GM18526 (cell line): ENCODE results near the gene TM4SF20.

Source experiments
- POLR2A ChIP-seq: IDR thresholded peaks from 3 replicates; pipeline ENCODE4 v1.6.1; 2011; ENCODE audit not compliant: insufficient read length; ENCODE audit errors: extremely low read depth

The TM4SF20 gene

DNA sequence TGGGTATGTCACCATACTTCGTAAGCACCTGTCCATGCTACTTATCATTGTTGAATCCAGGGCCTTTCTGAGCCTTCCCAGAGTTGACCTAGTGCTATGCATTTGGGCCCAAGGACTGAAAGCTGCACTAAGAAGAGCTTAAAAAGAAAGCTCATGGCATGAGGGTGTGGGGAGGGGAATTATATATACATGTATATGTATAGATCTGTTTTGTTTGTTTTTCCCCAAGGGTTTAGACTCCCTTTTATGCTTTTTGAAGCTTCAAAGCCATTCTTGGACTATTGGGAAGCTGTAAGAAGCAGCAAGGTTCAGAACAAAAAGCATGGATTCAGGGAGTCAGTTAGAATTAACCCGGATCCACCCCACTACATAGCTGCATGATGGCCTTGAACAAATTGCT, 30.8 kb downstream of the TM4SF20 start:
- TF ChIP-seq POLR2A: no peak

DNA sequence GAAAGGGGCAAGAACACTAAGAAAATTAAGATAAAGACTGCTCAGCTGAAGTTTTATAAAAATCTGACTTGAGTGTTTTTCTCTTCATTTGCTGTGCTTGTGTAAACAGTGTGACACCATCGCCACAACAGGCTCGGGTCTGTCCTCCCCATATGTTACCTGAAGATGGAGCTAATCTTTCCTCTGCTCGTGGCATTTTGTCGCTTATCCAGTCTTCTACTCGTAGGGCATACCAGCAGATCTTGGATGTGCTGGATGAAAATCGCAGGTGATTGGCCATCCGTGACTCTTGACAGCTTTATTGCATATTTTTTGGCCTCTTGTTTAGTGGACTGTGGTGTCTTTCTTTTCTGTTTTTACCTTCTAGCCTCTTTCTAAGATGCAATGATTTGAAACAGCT, 32.0 kb downstream of the TM4SF20 start:
- TF ChIP-seq POLR2A: no peak

DNA sequence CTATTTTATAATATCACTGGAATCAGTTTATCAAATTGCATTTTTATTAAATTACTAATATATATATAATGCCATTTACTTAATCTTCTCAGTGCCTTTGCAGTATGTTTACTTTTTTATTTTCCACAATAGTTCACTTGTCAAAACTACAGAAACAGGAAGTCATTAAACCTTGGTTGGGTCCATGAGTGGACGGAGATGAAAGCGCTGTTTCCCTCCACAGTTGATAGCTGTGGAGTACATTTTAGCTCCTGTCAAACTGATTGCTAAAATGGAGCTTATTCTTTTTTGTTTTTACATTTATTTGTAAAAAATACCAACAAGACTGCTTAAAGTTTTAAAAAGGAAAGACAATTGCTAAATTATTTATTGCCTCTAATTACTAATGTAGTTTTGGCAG, 34.9 kb downstream of the TM4SF20 start:
- TF ChIP-seq POLR2A: no peak

DNA sequence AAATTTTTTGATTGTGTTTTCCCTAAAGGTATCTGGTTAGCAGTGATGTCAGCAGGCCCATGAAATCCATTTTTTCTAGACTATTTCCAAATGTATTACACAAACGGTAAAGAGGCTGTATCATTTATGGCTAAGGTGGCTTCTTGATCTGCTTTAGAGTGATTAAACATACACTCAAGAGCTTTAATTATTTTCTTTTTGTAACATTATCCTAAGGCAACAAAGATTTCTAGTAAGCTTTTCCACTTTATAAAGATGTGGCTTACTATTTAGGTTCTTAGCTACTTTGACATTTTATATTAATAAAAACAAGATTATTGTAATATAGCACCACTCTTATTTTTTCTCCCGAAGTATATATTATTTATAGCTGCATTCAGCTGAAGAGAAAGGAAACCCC, 37.6 kb downstream of the TM4SF20 start:
- no peak for TF ChIP-seq POLR2A

DNA sequence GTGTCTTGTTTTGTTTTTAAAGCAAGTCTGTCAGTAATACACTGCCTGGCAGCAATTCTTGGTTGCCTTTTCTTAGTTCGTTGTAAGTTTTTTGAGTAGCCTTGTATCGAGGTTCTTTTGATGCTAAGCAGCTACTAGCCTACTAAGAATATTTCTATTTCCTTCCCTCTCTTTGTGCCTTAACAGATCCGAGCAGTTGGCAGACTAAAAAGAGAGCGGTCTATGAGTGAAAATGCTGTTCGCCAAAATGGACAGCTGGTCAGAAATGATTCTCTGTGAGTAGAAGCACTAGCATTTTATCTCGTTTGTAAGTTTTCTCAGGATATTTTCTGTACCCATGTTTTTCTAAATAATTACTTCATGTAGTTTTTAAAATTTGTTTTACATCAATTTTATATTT, 39.0 kb downstream of the TM4SF20 start:
- no peak for TF ChIP-seq POLR2A

DNA sequence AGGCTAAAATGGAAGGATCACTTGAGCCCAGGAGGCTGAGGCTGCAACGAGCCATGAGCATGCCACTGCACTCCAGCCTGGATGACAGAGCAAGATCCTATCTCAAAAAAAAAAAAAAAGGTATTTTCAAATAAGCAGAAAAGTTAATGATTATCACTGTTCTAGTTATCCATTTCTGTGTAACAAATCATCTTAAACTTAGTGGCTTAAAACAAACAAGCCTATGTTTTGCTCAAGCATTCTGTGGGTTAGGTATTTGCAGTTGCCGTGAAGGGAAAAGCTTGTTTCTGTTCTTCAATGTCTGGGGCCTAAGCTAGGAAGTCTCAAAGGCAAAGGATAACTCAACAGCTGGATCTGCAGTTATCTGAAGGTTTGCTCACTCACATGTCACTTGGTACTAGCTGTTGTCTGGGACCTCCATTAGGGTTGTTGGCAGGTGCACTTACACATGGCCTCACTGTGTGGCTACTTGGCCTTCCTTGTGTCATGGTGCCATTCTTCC, 40.0 kb downstream of the TM4SF20 start:
- TF ChIP-seq POLR2A: no peak

DNA sequence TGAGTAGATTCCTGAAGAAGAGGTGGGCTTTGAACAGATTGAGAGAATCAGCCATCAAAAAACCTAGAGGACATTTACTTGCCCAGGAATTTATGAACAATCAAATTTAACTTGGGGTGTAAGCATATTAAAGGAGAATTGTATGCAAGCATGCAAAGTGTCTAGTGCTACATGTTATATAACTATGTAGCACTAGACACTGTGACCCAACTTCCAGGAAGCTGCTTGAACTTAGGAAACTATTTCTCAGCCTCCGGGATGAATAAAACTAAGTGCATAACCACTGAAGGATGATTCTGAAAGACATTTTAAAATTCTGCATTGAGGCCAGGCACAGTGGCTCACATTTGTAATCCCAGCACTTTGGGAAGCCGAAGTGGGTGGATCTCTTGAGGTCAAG, 41.7 kb downstream of the TM4SF20 start:
- no peak for TF ChIP-seq POLR2A

DNA sequence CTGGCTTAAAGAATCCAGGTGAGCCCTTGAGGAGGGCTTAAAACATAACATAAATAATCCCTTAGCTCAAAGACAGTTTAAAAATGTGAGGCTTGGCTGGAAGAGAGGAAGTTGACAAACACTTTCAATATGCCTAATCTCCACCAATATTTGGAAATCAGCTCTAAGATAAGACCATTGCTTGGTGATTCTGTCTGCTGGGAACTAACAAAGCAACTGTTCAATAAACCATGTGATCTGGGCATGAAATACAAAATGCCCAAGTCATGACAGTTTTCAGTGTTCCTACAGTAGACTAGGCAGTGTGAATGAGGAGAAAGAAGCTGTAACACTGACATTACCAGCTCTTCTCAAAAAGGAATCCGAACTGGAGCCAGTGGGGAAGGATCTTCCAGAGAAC, 43.4 kb downstream of the TM4SF20 start:
- TF ChIP-seq POLR2A: no peak

DNA sequence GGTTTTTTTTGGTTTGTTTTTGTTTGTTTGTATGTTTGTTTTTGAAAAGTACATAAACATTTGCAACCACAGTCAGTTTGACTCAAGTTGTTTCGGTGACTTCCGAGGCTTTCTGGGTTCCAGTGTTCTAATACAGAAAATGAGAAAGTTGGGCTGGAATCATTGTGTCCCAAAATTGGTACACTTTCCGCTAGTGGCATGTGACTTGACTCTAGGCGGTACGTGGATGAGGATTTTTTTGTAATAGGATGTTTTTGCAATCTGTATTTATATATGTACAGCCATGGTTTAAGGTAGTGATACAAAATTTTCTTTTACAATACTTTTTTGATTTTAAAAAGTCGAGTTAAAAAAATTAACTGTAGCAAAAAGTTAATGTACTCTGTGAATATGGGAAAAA, 52.3 kb downstream of the TM4SF20 start:
- TF ChIP-seq POLR2A: no peak

DNA sequence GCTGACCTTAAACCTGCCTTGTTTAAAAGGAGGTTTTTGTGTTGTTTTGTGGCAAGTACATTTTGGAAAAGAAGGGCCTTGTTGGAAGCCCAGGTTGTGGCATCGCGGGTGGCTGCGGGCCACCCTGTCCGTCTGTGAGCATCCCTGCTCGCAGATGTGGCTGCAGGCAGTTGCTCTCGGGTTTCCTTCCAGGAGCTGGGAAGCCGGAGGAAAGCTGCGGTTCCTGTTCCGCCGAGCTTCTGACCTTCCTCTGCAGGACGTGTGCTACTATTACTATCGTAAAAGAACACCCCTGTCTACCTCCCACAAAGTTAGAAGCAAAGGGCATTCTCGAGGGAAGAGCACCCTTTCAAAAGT, 53.3 kb downstream of the TM4SF20 start:
- no peak for TF ChIP-seq POLR2A

DNA sequence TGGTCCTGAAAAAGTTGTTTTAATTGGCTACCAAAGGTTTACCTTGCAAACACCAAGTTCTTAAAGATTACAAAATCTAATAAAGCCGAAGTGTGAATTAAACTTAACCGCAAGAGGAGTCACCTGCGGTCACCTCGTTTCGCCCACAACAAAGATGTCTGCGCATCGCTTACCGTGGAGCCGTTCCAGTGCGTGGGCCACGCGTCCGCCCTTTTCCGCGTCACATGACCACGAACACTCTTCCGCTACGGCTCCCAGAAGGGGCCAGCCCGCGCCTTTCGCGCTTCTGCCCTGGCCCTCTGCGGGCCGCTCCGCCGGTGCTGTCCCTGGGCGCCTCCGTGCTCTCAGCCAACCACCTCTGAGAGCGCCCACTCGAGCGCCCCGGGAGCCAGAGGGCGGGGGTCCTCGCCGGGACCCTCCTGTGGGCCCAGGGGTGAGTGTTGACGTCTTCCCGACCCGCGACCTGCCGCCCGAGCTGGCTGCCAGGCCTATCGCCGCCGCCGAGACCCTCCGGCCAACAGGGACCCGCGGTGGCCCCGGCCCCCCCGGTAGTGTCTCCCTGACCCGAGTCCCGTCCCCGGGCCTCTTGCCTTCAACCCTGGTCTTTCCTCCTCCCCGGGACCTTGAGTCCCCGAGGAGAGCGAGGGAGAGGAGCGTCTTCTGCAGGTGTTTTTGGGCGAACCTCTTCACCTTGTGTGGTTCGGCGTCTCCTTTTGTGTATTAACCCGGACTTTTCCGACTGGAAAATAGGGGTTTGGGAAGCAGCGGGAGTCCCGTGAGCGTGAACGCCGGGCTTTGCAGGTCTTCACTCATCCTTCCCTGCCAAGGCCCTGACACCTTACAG, 53.9 kb downstream of the TM4SF20 start, which contains the start of gene MFF:
Gene MFF (plus strand): TSS at position 257 of the 844 bp plus-strand sequence. CDS start 5,415 bp downstream, outside the sequence.
- peak; percentile 76 for TF ChIP-seq POLR2A

DNA sequence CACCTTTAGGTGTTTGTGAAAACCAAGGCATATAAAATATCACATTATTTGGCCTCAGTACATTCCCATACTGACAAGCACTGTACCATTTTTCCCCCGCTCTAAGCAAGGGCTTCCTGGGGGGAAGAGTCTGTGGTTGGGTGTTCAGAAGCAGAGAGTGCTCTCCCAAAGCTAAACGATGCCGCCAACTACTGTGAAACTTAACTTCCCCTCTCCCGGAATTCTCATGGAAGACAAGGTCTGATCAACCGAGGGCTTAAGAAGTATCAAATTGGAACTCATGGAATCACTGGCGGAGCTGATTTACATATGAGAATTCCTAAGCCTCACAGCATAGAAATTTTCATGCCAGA, 54.5 kb downstream of the TM4SF20 start:
- no peak for TF ChIP-seq POLR2A

DNA sequence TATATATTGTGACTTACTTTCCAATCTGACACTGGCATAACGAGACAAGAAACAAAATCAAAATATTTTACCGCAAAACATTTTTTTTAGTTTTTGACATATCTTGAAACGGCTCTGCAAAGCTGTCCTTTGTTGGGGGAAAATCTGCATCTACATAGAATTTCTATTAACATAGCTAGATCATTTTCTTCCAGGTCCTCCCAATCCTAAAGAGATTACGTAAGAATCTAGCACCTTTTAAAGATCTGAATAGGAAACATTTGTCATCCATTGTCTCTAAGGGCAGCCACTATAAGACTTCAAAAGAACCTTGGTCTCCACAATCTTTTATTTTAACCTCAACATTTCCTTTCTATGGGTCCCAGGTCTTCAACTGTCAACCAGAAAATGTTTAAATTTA, 55.3 kb downstream of the TM4SF20 start:
- no peak for TF ChIP-seq POLR2A

DNA sequence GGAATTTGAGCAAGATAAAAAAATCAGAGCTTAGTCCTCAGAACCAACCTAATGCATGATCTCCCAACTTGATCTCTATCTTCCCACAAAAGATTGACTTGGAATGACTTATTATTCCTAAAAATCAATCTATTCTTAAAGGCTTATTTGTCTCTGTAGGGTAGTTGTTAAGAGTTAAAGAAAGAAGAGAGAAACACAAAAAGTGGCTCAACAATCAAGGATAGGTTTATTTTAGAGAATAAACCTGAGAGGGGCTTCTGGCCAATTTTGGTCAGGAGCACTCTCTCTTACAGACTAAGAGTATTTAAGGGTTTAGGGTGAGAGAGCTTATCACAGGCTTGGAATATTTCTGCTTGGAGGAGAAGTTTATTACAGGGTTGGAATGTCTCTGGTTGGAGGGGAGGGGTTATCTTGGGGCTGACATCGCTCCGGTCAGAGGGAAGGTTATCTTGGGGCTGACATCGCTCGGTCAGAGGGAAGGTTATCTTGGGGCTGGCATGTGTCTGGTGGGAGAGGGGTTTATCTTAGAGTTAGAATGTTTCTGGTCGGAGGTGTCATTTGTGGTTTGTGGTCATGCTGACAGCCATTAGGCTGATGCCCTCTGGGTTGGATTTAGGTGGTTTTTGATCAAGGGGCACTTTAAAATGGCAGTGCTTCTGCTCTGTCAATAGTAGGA, 56.4 kb downstream of the TM4SF20 start:
- no peak for TF ChIP-seq POLR2A

DNA sequence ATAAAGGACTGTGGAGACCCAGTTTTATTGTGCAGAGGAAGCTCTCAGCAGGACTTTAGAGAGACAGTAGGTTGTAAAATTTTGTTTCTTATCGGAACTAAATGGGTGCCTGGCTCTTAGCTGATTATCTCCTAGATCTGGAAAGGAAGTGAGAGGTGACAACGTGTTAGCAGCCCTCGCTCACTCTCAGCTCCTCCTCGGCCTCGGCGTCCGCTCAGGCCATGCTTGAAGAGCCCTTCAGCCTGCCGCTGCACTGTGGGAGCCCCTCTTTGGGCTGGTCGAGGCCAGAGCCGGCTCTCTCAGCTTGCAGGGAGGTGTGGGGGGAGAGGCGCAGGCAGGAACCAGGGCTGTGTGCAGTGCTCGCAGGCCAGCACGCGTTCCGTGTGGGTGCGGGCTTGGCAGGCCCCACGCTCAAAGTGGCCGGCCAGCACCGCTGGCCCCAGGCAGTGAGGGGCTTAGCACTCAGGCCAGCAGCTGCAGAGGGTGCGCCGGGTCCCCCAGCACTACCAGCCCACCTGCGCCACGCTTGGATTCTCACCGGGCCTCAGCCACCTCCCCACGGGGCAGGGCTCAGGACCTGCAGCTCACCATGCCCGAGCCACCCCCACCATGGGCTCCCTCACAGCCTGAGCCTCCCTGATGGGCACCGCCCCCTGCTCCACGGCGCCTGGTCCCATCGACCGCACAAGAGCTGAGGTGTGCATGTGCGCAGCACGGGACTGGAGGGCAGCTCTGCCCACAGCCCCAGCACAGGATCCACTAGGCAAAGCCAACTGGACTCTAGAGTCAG, 58.6 kb downstream of the TM4SF20 start:
- no peak for TF ChIP-seq POLR2A

DNA sequence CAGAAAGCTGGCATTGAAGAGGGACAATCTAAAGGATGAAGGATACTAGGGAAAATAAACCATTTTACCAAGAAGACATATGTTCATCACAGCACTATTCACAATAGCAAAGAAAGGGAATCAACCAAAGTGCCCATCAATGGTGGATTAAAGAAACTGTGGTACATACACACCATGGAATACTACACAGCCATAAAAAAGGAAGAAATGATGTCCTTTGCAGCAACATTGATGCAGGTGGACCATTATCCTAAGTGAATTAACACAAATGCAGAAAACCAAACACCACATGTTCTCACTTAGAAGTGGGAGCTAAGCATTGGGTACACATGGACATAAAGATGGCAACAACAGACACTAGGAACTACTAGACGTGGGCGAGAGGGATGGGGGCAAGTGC, 61.3 kb downstream of the TM4SF20 start:
- no peak for TF ChIP-seq POLR2A
